Activated CD8-positive, alpha-beta memory T cell treated with anti-CD3 and anti-CD28 coated beads, Interleukin-2, amount 50 U/mL, for 4 hours (primary cell): ENCODE data around the gene ZNF609.

ENCODE experiments used
- DNase-seq: peaks from one replicate; pipeline ENCODE4 v3.0.0-alpha.2; 2020

Gene ZNF609

GRCh38 chr15:64701482-64702184 lies 241.3 kb downstream of the ZNF609 start:
- DNase-seq: no peak

- DNase-seq: peak; percentile 95
Observed at GRCh38 chr15:64702816-64703631, 242.6 kb downstream of the ZNF609 start.

- no peak for DNase-seq
Observed at GRCh38 chr15:64703632-64703959, 243.2 kb downstream of the ZNF609 start.

GRCh38 chr15:64705006-64705405 lies 244.6 kb downstream of the ZNF609 start:
- no peak for DNase-seq

- no peak for DNase-seq
Observed at GRCh38 chr15:64706011-64706911, 245.9 kb downstream of the ZNF609 start.

- no peak for DNase-seq
Observed at GRCh38 chr15:64710676-64711428, 250.5 kb downstream of the ZNF609 start.

- DNase-seq: no peak
Observed at GRCh38 chr15:64712353-64712752, 252.0 kb downstream of the ZNF609 start.

GRCh38 chr15:64713592-64713991 lies 253.2 kb downstream of the ZNF609 start:
- DNase-seq: no peak

- no peak for DNase-seq
Observed at GRCh38 chr15:64716452-64716851, 256.1 kb downstream of the ZNF609 start.

GRCh38 chr15:64717130-64717529 lies 256.8 kb downstream of the ZNF609 start:
- DNase-seq: no peak

- no peak for DNase-seq
Observed at GRCh38 chr15:64717735-64718495, 257.5 kb downstream of the ZNF609 start.

- no peak for DNase-seq
Observed at GRCh38 chr15:64720188-64720587, 259.8 kb downstream of the ZNF609 start.

- no peak for DNase-seq
Observed at GRCh38 chr15:64730151-64730550, 269.8 kb downstream of the ZNF609 start.

- DNase-seq: peak; percentile 89
Observed at GRCh38 chr15:64731012-64731804, 270.8 kb downstream of the ZNF609 start.

GRCh38 chr15:64731805-64732151 lies 271.4 kb downstream of the ZNF609 start:
- DNase-seq: no peak

- no peak for DNase-seq
Observed at GRCh38 chr15:64732156-64732860, 271.9 kb downstream of the ZNF609 start.
